GM23338 (cell line): Measurements from ENCODE around the gene C1orf141. TPM values are rescaled to one million over a fixed set of nuclear protein-coding genes. Genes with fewer than 3 reads are reported as not detected.
"Not testable (repeated sequence)": the region's sequence is repeated elsewhere in the genome, so short reads cannot be mapped to it uniquely, and the experiment has no call there.

Source experiments
- ATAC-seq: fragments of 200-7000 bp; cut with Tn5 transposase; 3 replicates; pipeline ENCODE4 v1.9.1; 2020
- DNase-seq: peaks from one replicate; pipeline ENCODE4 v3.0.0-alpha.2; 2015; ENCODE audit warnings: low spot score
- H2AFZ ChIP-seq: fragments of 200-600 bp; sonication (generic); 2 replicates; pipeline ENCODE4 v1.8.0; 2016; ENCODE audit warnings: antibody characterized with exemption, mild to moderate bottlenecking, moderate library complexity
- H3F3A ChIP-seq: fragments of 200-600 bp; sonication (generic); replicated peaks from 2 replicates; pipeline ENCODE4 v1.8.0; 2017; ENCODE audit warnings: antibody characterized with exemption, mixed run types, low read depth
- H3K27ac ChIP-seq: fragments of 200-600 bp; sonication (generic); 2 replicates; pipeline ENCODE4 v1.6.1; 2016; ENCODE audit warnings: low read depth
- H3K27me3 ChIP-seq: fragments of 200-600 bp; sonication (generic); 2 replicates; pipeline ENCODE4 v1.8.0; 2016; ENCODE audit warnings: mild to moderate bottlenecking, mixed run types, moderate library complexity; ENCODE audit not compliant: insufficient read depth
- H3K36me3 ChIP-seq: fragments of 200-600 bp; sonication (generic); 2 replicates; pipeline ENCODE4 v1.8.0; 2016; ENCODE audit warnings: mild to moderate bottlenecking; ENCODE audit not compliant: insufficient read depth
- H3K4me1 ChIP-seq: fragments of 200-600 bp; sonication (generic); 2 replicates; pipeline ENCODE4 v1.8.0; 2016; ENCODE audit warnings: mild to moderate bottlenecking, moderate library complexity; ENCODE audit not compliant: insufficient read depth
- H3K4me2 ChIP-seq: fragments of 200-600 bp; sonication (generic); 2 replicates; pipeline ENCODE4 v1.7.1; 2017; ENCODE audit warnings: mixed run types
- H3K4me3 ChIP-seq: fragments of 200-600 bp; sonication (generic); 2 replicates; pipeline ENCODE4 v1.6.1; 2016; ENCODE audit warnings: mixed run types
- H3K79me2 ChIP-seq: fragments of 200-600 bp; sonication (generic); replicated peaks from 2 replicates; pipeline ENCODE4 v1.8.0; 2017; ENCODE audit warnings: mild to moderate bottlenecking; ENCODE audit not compliant: insufficient read depth
- H3K9me2 ChIP-seq: fragments of 200-600 bp; sonication (generic); 2 replicates; pipeline ENCODE4 v1.8.0; 2017; ENCODE audit not compliant: insufficient read depth
- H4K20me1 ChIP-seq: fragments of 200-600 bp; sonication (generic); replicated peaks from 2 replicates; pipeline ENCODE4 v1.8.0; 2017; ENCODE audit warnings: mild to moderate bottlenecking; ENCODE audit not compliant: insufficient read depth
- H3K27ac Mint-ChIP-seq: 2 replicates; pipeline ENCODE4 v1.8.0; 2020; ENCODE audit warnings: inconsistent platforms, mild to moderate bottlenecking, moderate library complexity, mixed read lengths
- H3K27me3 Mint-ChIP-seq: 3 replicates; pipeline ENCODE4 v1.8.0; 2022; ENCODE audit warnings: low read depth, mild to moderate bottlenecking, moderate library complexity, mixed read lengths, inconsistent platforms; ENCODE audit not compliant: insufficient read depth, poor library complexity
- H3K36me3 Mint-ChIP-seq: 3 replicates; pipeline ENCODE4 v1.8.0; 2021; ENCODE audit warnings: low read depth, mild to moderate bottlenecking, inconsistent platforms, moderate library complexity, mixed read lengths
- H3K4me1 Mint-ChIP-seq: 3 replicates; pipeline ENCODE4 v1.8.0; 2020; ENCODE audit warnings: mild to moderate bottlenecking, inconsistent platforms, mixed read lengths
- H3K4me3 Mint-ChIP-seq: 3 replicates; pipeline ENCODE4 v1.8.0; 2021; ENCODE audit warnings: moderate library complexity, mild to moderate bottlenecking, inconsistent platforms, mixed read lengths
- H3K9me3 Mint-ChIP-seq: 3 replicates; pipeline ENCODE4 v1.8.0; 2020; ENCODE audit warnings: moderate library complexity, mild to moderate bottlenecking, inconsistent platforms, mixed read lengths
- CREB1 ChIP-seq: fragments of 250-450 bp; sonication (Bioruptor Pico); IDR thresholded peaks from 2 replicates; pipeline ENCODE4 v1.5.0; 2020; ENCODE audit warnings: low read depth, mild to moderate bottlenecking, moderate library complexity
- EZH2 ChIP-seq: fragments of 200-600 bp; sonication (generic); IDR thresholded peaks from one replicate; pipeline ENCODE4 v1.8.0; 2017; ENCODE audit warnings: antibody characterized with exemption, mild to moderate bottlenecking, low read depth; ENCODE audit not compliant: unreplicated experiment
- EZH2phosphoT487 ChIP-seq: fragments of 200-600 bp; sonication (generic); IDR thresholded peaks from one replicate; pipeline ENCODE4 v1.8.1; 2018; ENCODE audit warnings: antibody characterized with exemption; ENCODE audit not compliant: unreplicated experiment
- JUNB ChIP-seq: IDR thresholded peaks from one replicate; pipeline ENCODE4 v1.6.1; 2016; ENCODE audit warnings: antibody characterized with exemption; ENCODE audit not compliant: unreplicated experiment
- NANOG ChIP-seq: IDR thresholded peaks from 2 replicates; pipeline ENCODE4 v1.6.1; 2016; ENCODE audit warnings: antibody characterized with exemption, borderline replicate concordance
- POLR2AphosphoS5 ChIP-seq: IDR thresholded peaks from 2 replicates; pipeline ENCODE4 v1.6.1; 2016; ENCODE audit warnings: antibody characterized with exemption, low read depth
- REST ChIP-seq: IDR thresholded peaks from one replicate; pipeline ENCODE4 v1.6.1; 2018; ENCODE audit warnings: antibody characterized with exemption; ENCODE audit not compliant: unreplicated experiment
- STAT1 ChIP-seq: IDR thresholded peaks from one replicate; pipeline ENCODE4 v1.6.1; 2016; ENCODE audit warnings: antibody characterized with exemption; ENCODE audit not compliant: unreplicated experiment
- ZNF114 ChIP-seq: fragments of 250-450 bp; sonication (Bioruptor Pico); IDR thresholded peaks from 2 replicates; pipeline ENCODE4 v1.5.0; 2020; ENCODE audit warnings: mild to moderate bottlenecking, moderate library complexity
- polyA plus RNA-seq: library from polyadenylated mRNA; unstranded; fragments of >200 nt; fragmentation: Nextera tagmentation; extraction: Ambion mirVana; gene quantifications from 2 replicates; pipeline ENCODE4 v1.2.1, GENCODE V29; 2016
- total RNA-seq: library from RNA; depleted of rRNA; stranded (reverse); fragments of >200 nt; shearing (Covaris generic); gene quantifications from 2 replicates; pipeline ENCODE4 v1.2.3, GENCODE V29; 2014
- TF ChIP-seq, protein P1 (sequence below), 2 experiments: fragments of 200-600 bp in 1 of 2; sonication (generic) in 1 of 2; conservative IDR thresholded peaks; 2 replicates each; pipeline versions ENCODE4 v1.5.1 to v1.6.1; 2016 to 2017; ENCODE audit warnings: antibody characterized with exemption in 2 of 2, low read depth in 2 of 2, mild to moderate bottlenecking in 2 of 2, moderate library complexity in 1 of 2
- TF ChIP-seq, protein P2 (sequence below): IDR thresholded peaks from 2 replicates; pipeline ENCODE4 v1.6.1; 2016; ENCODE audit warnings: antibody characterized with exemption

Gene C1orf141
- total and polyA plus RNA-seq, 2 experiments from 2014 or later = not detected

DNA sequence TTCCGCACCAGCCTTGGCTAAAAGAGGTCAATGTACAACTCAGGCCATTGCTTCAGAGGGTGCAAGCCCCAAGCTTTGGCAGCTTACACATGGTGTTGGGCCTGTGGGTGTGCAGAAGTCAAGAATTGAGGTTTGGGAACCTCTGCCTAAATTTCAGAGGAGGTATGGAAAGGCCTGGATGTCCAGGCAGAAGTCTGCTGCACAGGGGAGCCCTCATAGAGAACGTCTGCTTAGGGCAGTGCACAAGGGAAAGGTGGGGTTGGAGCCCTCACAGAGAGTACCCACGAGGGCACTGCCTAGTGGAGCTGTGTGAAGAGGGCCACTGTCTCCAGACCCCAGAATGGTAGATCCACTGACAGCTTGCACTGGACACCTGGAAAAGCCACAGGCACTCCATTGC lies 67.1 kb downstream of the C1orf141 start:
- H3K27ac Mint-ChIP-seq, H3K27me3 Mint-ChIP-seq, H3K36me3 ChIP-seq, ATAC-seq, H3K4me1 Mint-ChIP-seq, H3K4me2 ChIP-seq, H3K4me1 ChIP-seq, H3K79me2 ChIP-seq, H3K27me3 ChIP-seq, H4K20me1 ChIP-seq, H3K4me3 Mint-ChIP-seq, H3F3A ChIP-seq, H2AFZ ChIP-seq, H3K27ac ChIP-seq, H3K4me3 ChIP-seq, H3K9me2 ChIP-seq: not testable (repeated sequence)
- DNase-seq = peak; percentile 5
- peaks cover 34% of the 10 kb centered on the region for H3K9me3 Mint-ChIP-seq
- H3K36me3 Mint-ChIP-seq = peaks cover 22% of the 10 kb centered on the region

DNA sequence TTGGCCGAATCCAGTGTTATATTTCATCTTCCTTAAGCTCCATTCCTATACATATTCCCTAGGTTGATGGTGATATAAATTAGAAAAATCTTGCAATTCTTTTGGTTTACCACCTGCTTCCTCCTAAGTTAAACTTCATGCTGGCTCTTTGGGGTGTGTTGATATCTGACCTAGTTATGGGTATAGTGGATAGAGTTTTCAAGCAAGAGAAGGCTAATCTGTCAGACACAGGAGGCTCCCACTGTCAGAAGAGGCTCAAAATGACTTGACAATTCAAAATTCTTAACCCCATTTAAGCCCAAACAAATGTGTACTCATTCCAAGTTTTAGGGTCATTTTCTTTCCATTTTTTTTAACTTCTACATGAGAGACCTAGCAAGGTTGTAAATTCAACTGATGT lies 72.4 kb downstream of the C1orf141 start:
- no peak overlapping the region for H3K4me3 Mint-ChIP-seq
- no peak for DNase-seq
- peaks cover 10% of the 10 kb centered on the region for H3K9me3 Mint-ChIP-seq
- ATAC-seq = no peak
- no peak overlapping the region for H3K27ac Mint-ChIP-seq
- H3K27me3 ChIP-seq = no peaks in the 10 kb centered on the region
- TF ChIP-seq, protein P1, sequence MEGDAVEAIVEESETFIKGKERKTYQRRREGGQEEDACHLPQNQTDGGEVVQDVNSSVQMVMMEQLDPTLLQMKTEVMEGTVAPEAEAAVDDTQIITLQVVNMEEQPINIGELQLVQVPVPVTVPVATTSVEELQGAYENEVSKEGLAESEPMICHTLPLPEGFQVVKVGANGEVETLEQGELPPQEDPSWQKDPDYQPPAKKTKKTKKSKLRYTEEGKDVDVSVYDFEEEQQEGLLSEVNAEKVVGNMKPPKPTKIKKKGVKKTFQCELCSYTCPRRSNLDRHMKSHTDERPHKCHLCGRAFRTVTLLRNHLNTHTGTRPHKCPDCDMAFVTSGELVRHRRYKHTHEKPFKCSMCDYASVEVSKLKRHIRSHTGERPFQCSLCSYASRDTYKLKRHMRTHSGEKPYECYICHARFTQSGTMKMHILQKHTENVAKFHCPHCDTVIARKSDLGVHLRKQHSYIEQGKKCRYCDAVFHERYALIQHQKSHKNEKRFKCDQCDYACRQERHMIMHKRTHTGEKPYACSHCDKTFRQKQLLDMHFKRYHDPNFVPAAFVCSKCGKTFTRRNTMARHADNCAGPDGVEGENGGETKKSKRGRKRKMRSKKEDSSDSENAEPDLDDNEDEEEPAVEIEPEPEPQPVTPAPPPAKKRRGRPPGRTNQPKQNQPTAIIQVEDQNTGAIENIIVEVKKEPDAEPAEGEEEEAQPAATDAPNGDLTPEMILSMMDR (conservative IDR thresholded peaks at IDR 0.05; ENCODE audit: low read depth in 2 of 2) = no peak
- TF ChIP-seq STAT1 = no peak
- TF ChIP-seq ZNF114 (CRISPR knock-in tag) = no peak
- H2AFZ ChIP-seq = no peak overlapping the region
- H3K36me3 Mint-ChIP-seq = peaks cover 7% of the 10 kb centered on the region
- peaks cover 10% of the 10 kb centered on the region for H3K4me1 Mint-ChIP-seq
- H3K27me3 Mint-ChIP-seq = no peaks in the 10 kb centered on the region
- no peak overlapping the region for H3K4me2 ChIP-seq
- no peak overlapping the region for H3K4me3 ChIP-seq
- H3K36me3 ChIP-seq = no peaks in the 10 kb centered on the region
- H3K4me1 ChIP-seq = 0 out of 2 replicates have a peak, but pooled peaks cover 3% of the 10 kb centered on the region
- H3K79me2 ChIP-seq = no peaks in the 10 kb centered on the region
- H3F3A ChIP-seq = no peaks in the 10 kb centered on the region
- H3K27ac ChIP-seq = no peak overlapping the region
- H3K9me2 ChIP-seq = no peaks in the 10 kb centered on the region
- no peaks in the 10 kb centered on the region for H4K20me1 ChIP-seq

- H3K4me2 ChIP-seq = no peak overlapping the region
- Mint-ChIP-seq H3K4me3 (no peak overlapping the region), H3K36me3 (no peaks in the 10 kb centered on the region), H3K4me1 (peaks cover 10% of the 10 kb centered on the region), H3K27me3 (no peaks in the 10 kb centered on the region), H3K27ac (no peak overlapping the region), H3K9me3 (no peaks in the 10 kb centered on the region)
- H3K79me2 ChIP-seq = no peaks in the 10 kb centered on the region
- H2AFZ ChIP-seq = no peak overlapping the region
- no peaks in the 10 kb centered on the region for H3K36me3 ChIP-seq
- no peaks in the 10 kb centered on the region for H3K27me3 ChIP-seq
- no peaks in the 10 kb centered on the region for H3F3A ChIP-seq
- H3K9me2 ChIP-seq = no peaks in the 10 kb centered on the region
- no peaks in the 10 kb centered on the region for H4K20me1 ChIP-seq
- no peak overlapping the region for H3K27ac ChIP-seq
- H3K4me1 ChIP-seq = 0 out of 2 replicates have a peak, but pooled peaks cover 3% of the 10 kb centered on the region
- no peak overlapping the region for H3K4me3 ChIP-seq
- ATAC-seq (no peak), DNase-seq (no peak)
- no peak for TF ChIP-seq REST
- TF ChIP-seq CREB1 (CRISPR knock-in tag) = no peak
- TF ChIP-seq EZH2 = no peak
- TF ChIP-seq, protein P2, sequence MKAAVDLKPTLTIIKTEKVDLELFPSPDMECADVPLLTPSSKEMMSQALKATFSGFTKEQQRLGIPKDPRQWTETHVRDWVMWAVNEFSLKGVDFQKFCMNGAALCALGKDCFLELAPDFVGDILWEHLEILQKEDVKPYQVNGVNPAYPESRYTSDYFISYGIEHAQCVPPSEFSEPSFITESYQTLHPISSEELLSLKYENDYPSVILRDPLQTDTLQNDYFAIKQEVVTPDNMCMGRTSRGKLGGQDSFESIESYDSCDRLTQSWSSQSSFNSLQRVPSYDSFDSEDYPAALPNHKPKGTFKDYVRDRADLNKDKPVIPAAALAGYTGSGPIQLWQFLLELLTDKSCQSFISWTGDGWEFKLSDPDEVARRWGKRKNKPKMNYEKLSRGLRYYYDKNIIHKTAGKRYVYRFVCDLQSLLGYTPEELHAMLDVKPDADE = no peak
- no peak for TF ChIP-seq EZH2phosphoT487
- TF ChIP-seq ZNF114 (CRISPR knock-in tag) = no peak
- TF ChIP-seq NANOG = no peak
- TF ChIP-seq POLR2AphosphoS5 = no peak
- TF ChIP-seq JUNB = no peak
- no peak for TF ChIP-seq STAT1
Observed at GRCh38 chr1:67061266-67061665, 73.5 kb downstream of the C1orf141 start.
